H1 (cell line): ENCODE measurements around the gene MAOB. TPM values are rescaled to one million over a fixed set of nuclear protein-coding genes. Genes with fewer than 3 reads are reported as not detected.

Experiments
- EZH2 ChIP-seq: fragments of 200-600 bp; sonication (generic); IDR thresholded peaks from 2 replicates; pipeline ENCODE4 v1.7.1; 2012; ENCODE audit warnings: low read depth, mild to moderate bottlenecking, moderate library complexity, low read length, inconsistent platforms; ENCODE audit not compliant: severe bottlenecking
- polyA plus RNA-seq, 7 experiments: library from polyadenylated mRNA; depleted of rRNA in 3 of 7; stranded (reverse) in 5 of 7; unstranded in 2 of 7; fragments of >200 nt in 5 of 7; fragments of 200-250 nt in 2 of 7; gene quantifications; 1 replicate in 5 of 7; 2 replicates in 1 of 7; 4 replicates in 1 of 7; pipeline versions ENCODE4 v1.2.1 to v1.2.3, GENCODE V29; 2011 to 2013; ENCODE audit warnings: missing spikeins in 2 of 7, mixed read lengths in 2 of 7
- total RNA-seq: library from RNA; stranded (reverse); fragmentation: NEBNext Ultra II Directional; extraction: Animal tissue kit (Norgen Biotek cat#: 25700); gene quantifications from 2 replicates; pipeline ENCODE4 v1.2.1, GENCODE V29; 2021
- TF ChIP-seq, protein P1 (sequence below): IDR thresholded peaks from 2 replicates; pipeline ENCODE4 v1.6.1; 2011; ENCODE audit warnings: low read depth, mild to moderate bottlenecking, low read length; ENCODE audit not compliant: insufficient read depth

Gene MAOB
- total and polyA plus RNA-seq, 2 of the 8 experiments (the other 6 are each of a cell fraction or from before 2014, with no cell fraction given) = 0.73 to 1.1 TPM

DNA sequence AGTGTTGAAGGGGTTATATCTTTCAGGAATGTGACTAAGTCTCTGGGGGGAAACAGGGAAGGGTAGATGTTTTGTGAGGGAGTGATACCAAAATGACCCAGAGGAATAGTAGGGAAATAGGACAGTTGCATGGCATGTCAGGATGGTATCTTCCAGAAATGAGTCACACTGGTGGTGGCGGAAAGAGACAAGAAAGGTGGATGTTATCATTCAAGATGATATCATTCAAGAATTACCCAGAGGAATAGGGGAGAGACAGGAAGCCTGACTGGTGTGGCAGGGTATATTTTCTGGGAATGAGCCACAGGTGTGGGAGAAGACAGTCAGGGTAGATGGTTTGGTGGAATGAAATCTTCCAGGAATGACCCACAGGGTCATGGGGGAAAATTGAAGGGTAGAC is 165.1 kb downstream of the MAOB start (continued):
- no peak for TF ChIP-seq EZH2
- TF ChIP-seq, protein P1, sequence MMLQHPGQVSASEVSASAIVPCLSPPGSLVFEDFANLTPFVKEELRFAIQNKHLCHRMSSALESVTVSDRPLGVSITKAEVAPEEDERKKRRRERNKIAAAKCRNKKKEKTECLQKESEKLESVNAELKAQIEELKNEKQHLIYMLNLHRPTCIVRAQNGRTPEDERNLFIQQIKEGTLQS = no peak
